ENCODE measurements around the gene FGFRL1.

DNA sequence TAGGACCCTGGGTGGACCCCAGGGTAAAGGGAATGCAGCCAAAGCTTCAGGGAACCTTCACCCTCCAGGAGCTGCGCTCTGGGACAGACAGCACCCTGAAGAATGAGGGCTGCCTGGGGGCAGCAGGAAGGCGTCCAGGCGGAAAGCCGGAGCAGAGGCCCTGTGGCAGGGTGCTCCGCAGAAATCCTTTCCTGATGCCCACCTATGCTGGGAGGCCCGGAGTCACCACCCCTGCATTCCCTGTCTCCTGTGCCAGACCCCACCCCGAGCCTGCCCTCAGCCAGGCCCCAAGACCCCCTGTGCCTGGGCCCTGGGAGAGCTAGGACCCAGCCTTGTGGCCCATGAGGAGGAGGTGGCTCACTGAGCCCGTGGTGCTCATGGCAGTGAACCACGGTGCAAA, 36.8 kb upstream of the FGFRL1 start:
- TF ChIP-seq, protein P1, sequence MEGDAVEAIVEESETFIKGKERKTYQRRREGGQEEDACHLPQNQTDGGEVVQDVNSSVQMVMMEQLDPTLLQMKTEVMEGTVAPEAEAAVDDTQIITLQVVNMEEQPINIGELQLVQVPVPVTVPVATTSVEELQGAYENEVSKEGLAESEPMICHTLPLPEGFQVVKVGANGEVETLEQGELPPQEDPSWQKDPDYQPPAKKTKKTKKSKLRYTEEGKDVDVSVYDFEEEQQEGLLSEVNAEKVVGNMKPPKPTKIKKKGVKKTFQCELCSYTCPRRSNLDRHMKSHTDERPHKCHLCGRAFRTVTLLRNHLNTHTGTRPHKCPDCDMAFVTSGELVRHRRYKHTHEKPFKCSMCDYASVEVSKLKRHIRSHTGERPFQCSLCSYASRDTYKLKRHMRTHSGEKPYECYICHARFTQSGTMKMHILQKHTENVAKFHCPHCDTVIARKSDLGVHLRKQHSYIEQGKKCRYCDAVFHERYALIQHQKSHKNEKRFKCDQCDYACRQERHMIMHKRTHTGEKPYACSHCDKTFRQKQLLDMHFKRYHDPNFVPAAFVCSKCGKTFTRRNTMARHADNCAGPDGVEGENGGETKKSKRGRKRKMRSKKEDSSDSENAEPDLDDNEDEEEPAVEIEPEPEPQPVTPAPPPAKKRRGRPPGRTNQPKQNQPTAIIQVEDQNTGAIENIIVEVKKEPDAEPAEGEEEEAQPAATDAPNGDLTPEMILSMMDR (conservative IDR thresholded peaks at IDR 0.05; ENCODE audit: low read depth, low read length): no peak
- TF ChIP-seq EZH2 (IDR thresholded peaks at IDR 0.05; ENCODE audit: borderline replicate concordance, low read depth, low read length, poor library complexity, severe bottlenecking): no peak
